Large intestine (tissue), 3 donors: ENCODE measurements around the gene PCDHB11. TPM values are rescaled to one million over a fixed set of nuclear protein-coding genes. Genes with fewer than 3 reads are reported as not detected.
A peak's percentile ranks its signal among the peaks of the same experiment; 100 is the strongest.
"Not testable (repeated sequence)": the region's sequence is repeated elsewhere in the genome, so short reads cannot be mapped to it uniquely, and the experiment has no call there.

Experiments
- DNase-seq, 2 donors: peaks; one replicate each; pipeline versions ENCODE4 v3.0.0 to v3.0.0-alpha.2; 2013
- H3K27ac ChIP-seq: one replicate; pipeline ENCODE4 v1.5.1; 2013; ENCODE audit warnings: low read length
- H3K27me3 ChIP-seq: 2 replicates; pipeline ENCODE4 v1.6.1; 2013; ENCODE audit warnings: low read length; ENCODE audit not compliant: control insufficient read depth, insufficient read depth
- H3K36me3 ChIP-seq: 2 replicates; pipeline ENCODE4 v1.6.1; 2013; ENCODE audit warnings: low read length; ENCODE audit not compliant: control insufficient read depth, insufficient read depth
- H3K4me1 ChIP-seq: one replicate; pipeline ENCODE4 v1.6.1; 2013; ENCODE audit warnings: low read length; ENCODE audit not compliant: control insufficient read depth, insufficient read depth
- H3K4me3 ChIP-seq: one replicate; pipeline ENCODE4 v1.5.1; 2013; ENCODE audit warnings: low read length
- H3K9me3 ChIP-seq: one replicate; pipeline ENCODE4 v1.6.1; 2013; ENCODE audit warnings: mild to moderate bottlenecking, low read depth, low read length, moderate library complexity; ENCODE audit not compliant: control insufficient read depth
- WGBS: methylation state at CpG from one replicate; pipeline ENCODE4 v1.1.5; 2013; ENCODE audit warnings: low lambda C conversion rate; ENCODE audit not compliant: insufficient coverage; 5-methylcytosine and 5-hydroxymethylcytosine counted together
- polyA plus RNA-seq: library from polyadenylated mRNA; unstranded; fragments of 120-200 nt; gene quantifications from one replicate; pipeline ENCODE4 v1.2.1, GENCODE V29; 2013

PCDHB11 gene
- polyA plus RNA-seq, 1 donor, result 1.1 TPM

DNA sequence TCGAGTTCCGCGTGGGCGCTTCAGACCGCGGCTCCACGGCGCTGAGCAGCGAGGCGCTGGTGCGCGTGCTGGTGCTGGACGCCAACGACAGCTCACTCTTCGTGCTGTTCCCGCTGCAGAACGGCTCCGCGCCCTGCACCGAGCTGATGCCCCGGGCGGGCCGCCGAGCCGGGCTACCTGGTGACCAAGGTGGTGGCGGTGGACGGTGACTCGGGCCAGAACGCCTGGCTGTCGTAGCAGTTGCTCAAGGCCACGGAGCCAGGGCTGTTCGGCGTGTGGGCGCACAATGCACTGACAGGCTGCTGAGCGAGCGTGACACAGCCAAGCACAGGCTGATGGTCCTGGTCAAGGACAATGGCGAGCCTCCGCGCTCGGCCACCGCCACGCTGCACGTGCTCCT lies 42.1 kb downstream of the PCDHB11 start:
- no peak overlapping the region for H3K27ac ChIP-seq

DNA sequence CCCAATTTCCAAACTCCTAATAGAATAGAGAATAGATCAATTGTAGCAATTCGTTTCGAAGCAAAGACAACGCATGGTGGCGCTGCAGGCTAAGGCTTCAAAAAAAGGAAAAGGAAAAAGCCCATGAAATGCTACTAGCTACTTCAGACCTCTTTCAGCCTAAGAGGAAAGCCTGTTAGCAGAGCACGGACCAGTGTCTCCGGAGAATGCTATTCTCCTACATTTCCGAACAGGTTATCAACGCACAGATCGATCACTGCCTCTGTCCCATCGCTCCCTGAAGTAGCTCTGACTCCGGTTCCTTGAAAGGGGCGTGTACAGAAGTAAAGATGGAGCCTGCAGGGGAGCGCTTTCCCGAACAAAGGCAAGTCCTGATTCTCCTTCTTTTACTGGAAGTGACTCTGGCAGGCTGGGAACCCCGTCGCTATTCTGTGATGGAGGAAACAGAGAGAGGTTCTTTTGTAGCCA lies 45.9 kb downstream of the PCDHB11 start, which contains the start of gene PCDHB15:
TSS of gene PCDHB15 (plus strand) at position 146 of the 468 bp plus-strand sequence. CDS start at position 330, 184 bp downstream.
- H3K4me1 ChIP-seq, result no peaks in the 10 kb centered on the region
- H3K27me3 ChIP-seq, result no peaks in the 10 kb centered on the region
- H3K36me3 ChIP-seq, result no peaks in the 10 kb centered on the region
- H3K27ac ChIP-seq, result no peak within 1 kb of the TSS
- WGBS, result 7% methylated on average over 4 of the region's 16 CpGs
- peak within 1 kb of the TSS; percentile 6 for H3K4me3 ChIP-seq
- no peak for DNase-seq
- peaks cover 41% of the 10 kb centered on the region for H3K9me3 ChIP-seq

More for the DNA sequence above, 42.1 kb downstream of the PCDHB11 start:
- no peak overlapping the region for H3K4me3 ChIP-seq
- H3K36me3 ChIP-seq, result no peaks in the 10 kb centered on the region
- H3K9me3 ChIP-seq, result peaks cover 28% of the 10 kb centered on the region
- no peak for DNase-seq
- no CpG with 5 or more reads among the region's 43 CpGs for WGBS
- H3K4me1 ChIP-seq, result no peaks in the 10 kb centered on the region
- peaks cover 3% of the 10 kb centered on the region for H3K27me3 ChIP-seq

- H3K9me3 ChIP-seq, result peaks cover 30% of the 10 kb centered on the region
- not testable (repeated sequence) for H3K36me3 ChIP-seq, H3K27me3 ChIP-seq, H3K4me3 ChIP-seq, H3K27ac ChIP-seq, DNase-seq, H3K4me1 ChIP-seq
- WGBS, result no CpG with 5 or more reads among the region's 42 CpGs
Observed at GRCh38 chr5:141246971-141247370, 47.5 kb downstream of the PCDHB11 start.

GRCh38 chr5:141247434-141247833 lies 48.0 kb downstream of the PCDHB11 start:
- H3K27ac ChIP-seq, H3K36me3 ChIP-seq, H3K4me3 ChIP-seq, DNase-seq, H3K4me1 ChIP-seq, H3K27me3 ChIP-seq: not testable (repeated sequence)
- peaks cover 29% of the 10 kb centered on the region for H3K9me3 ChIP-seq
- no CpG with 5 or more reads among the region's 34 CpGs for WGBS

- no peaks in the 10 kb centered on the region for H3K27me3 ChIP-seq
- no peak overlapping the region for H3K4me3 ChIP-seq
- peaks cover 23% of the 10 kb centered on the region for H3K9me3 ChIP-seq
- no peak for DNase-seq
- H3K36me3 ChIP-seq, result no peaks in the 10 kb centered on the region
- no peak overlapping the region for H3K27ac ChIP-seq
- no peaks in the 10 kb centered on the region for H3K4me1 ChIP-seq
Observed at GRCh38 chr5:141250576-141250975, 51.1 kb downstream of the PCDHB11 start.

Other genes starting within 250 kb of the PCDHB11 start
- gene PCDHAC2, start 233.2 kb upstream of the PCDHB11 start, polyA plus RNA-seq, result 2.4 TPM
- gene PCDHB1, start 148.3 kb upstream of the PCDHB11 start, polyA plus RNA-seq, result 0.31 TPM
- 1.7 TPM for gene PCDHB2, start 105.0 kb upstream of the PCDHB11 start, polyA plus RNA-seq
- gene PCDHB3, start 99.2 kb upstream of the PCDHB11 start, polyA plus RNA-seq, result 1.1 TPM
- gene PCDHB4, start 77.8 kb upstream of the PCDHB11 start, polyA plus RNA-seq, result 1.6 TPM
- 2.1 TPM for gene PCDHB5, start 64.4 kb upstream of the PCDHB11 start, polyA plus RNA-seq
- 0.96 TPM for gene PCDHB6, start 49.6 kb upstream of the PCDHB11 start, polyA plus RNA-seq
- gene PCDHB7, start 27.0 kb upstream of the PCDHB11 start, polyA plus RNA-seq, result 1.3 TPM
- gene PCDHB8, start 21.8 kb upstream of the PCDHB11 start, polyA plus RNA-seq, result 0.67 TPM
- gene PCDHB16, start 17.2 kb upstream of the PCDHB11 start, polyA plus RNA-seq, result 1.1 TPM
- gene PCDHB9, start 12.5 kb upstream of the PCDHB11 start, polyA plus RNA-seq, result 0.73 TPM
- gene PCDHB10, start 7.3 kb upstream of the PCDHB11 start, polyA plus RNA-seq, result 2.9 TPM
- 1.2 TPM for gene PCDHB12, start 9.1 kb downstream of the PCDHB11 start, polyA plus RNA-seq
- gene PCDHB13, start 14.3 kb downstream of the PCDHB11 start, polyA plus RNA-seq, result 1.4 TPM
- gene PCDHB14, start 23.7 kb downstream of the PCDHB11 start, polyA plus RNA-seq, result 2.7 TPM
- 3.0 TPM for gene PCDHB15, start 45.8 kb downstream of the PCDHB11 start, polyA plus RNA-seq
- gene SLC25A2, start 104.4 kb downstream of the PCDHB11 start, polyA plus RNA-seq, result 0.04 TPM
- 88.9 TPM for gene TAF7, start 121.2 kb downstream of the PCDHB11 start, polyA plus RNA-seq
- gene PCDHGA1, start 130.9 kb downstream of the PCDHB11 start, polyA plus RNA-seq, result 0.30 TPM
- 1.3 TPM for gene PCDHGA2, start 139.1 kb downstream of the PCDHB11 start, polyA plus RNA-seq
- gene PCDHGA3, start 144.2 kb downstream of the PCDHB11 start, polyA plus RNA-seq, result 0.96 TPM
- 0.52 TPM for gene PCDHGB1, start 150.5 kb downstream of the PCDHB11 start, polyA plus RNA-seq
- gene PCDHGA4, start 155.4 kb downstream of the PCDHB11 start, polyA plus RNA-seq, result 0.79 TPM
- 1.0 TPM for gene PCDHGB2, start 160.4 kb downstream of the PCDHB11 start, polyA plus RNA-seq
- 1.5 TPM for gene PCDHGA5, start 164.5 kb downstream of the PCDHB11 start, polyA plus RNA-seq
- 0.85 TPM for gene PCDHGB3, start 170.6 kb downstream of the PCDHB11 start, polyA plus RNA-seq
- gene PCDHGA6, start 174.3 kb downstream of the PCDHB11 start, polyA plus RNA-seq, result 1.9 TPM
- 0.69 TPM for gene PCDHGA7, start 183.1 kb downstream of the PCDHB11 start, polyA plus RNA-seq
- gene PCDHGB4, start 188.1 kb downstream of the PCDHB11 start, polyA plus RNA-seq, result 1.4 TPM
- 0.19 TPM for gene PCDHGA8, start 193.0 kb downstream of the PCDHB11 start, polyA plus RNA-seq
- gene PCDHGB5, start 198.3 kb downstream of the PCDHB11 start, polyA plus RNA-seq, result 1.8 TPM
- 1.9 TPM for gene PCDHGA9, start 203.2 kb downstream of the PCDHB11 start, polyA plus RNA-seq
- gene PCDHGB6, start 208.4 kb downstream of the PCDHB11 start, polyA plus RNA-seq, result 2.9 TPM
- 2.1 TPM for gene PCDHGA10, start 213.4 kb downstream of the PCDHB11 start, polyA plus RNA-seq
- 3.6 TPM for gene PCDHGB7, start 218.1 kb downstream of the PCDHB11 start, polyA plus RNA-seq
- gene PCDHGA11, start 221.4 kb downstream of the PCDHB11 start, polyA plus RNA-seq, result 1.4 TPM
- gene PCDHGA12, start 230.9 kb downstream of the PCDHB11 start, polyA plus RNA-seq, result 0.81 TPM